IMR-90 (cell line): ENCODE data around the gene CELF6. TPM values are rescaled to one million over a fixed set of nuclear protein-coding genes. Genes with fewer than 3 reads are reported as not detected.

Experiments used
- ATAC-seq: fragments of 200-7000 bp; cut with Tn5 transposase; 2 replicates; pipeline ENCODE4 v1.9.1; 2020; ENCODE audit warnings: low read depth, mild to moderate bottlenecking, moderate library complexity
- BruUV-seq: library from RNA; stranded (reverse); fragments of 400-500 nt; replicated peaks from 2 replicates; lab custom pipeline; 2021; lab: Mats Ljungman, UMichigan
- CTCF ChIA-PET: fragments of 300-600 bp; formaldehyde crosslinking; extraction: SDS; loops from one replicate; lab custom pipeline; 2021; ENCODE audit warnings: antibody characterized with exemption; lab: Yijun Ruan, JAX
- POLR2A ChIA-PET: fragments of 300-600 bp; sonication (Branson Sonifier 250); formaldehyde crosslinking; loops from one replicate; lab custom pipeline; 2022; ENCODE audit warnings: antibody characterized with exemption; ENCODE audit not compliant: unreplicated experiment; lab: Charles Lee
- DNase-seq: peaks from one replicate; pipeline ENCODE4 v3.0.0; 2013
- H2AFZ ChIP-seq: replicated peaks from 2 replicates; pipeline ENCODE3; 2013; ENCODE audit warnings: low read length, mild to moderate bottlenecking; ENCODE audit not compliant: poor library complexity
- H2AK5ac ChIP-seq: 2 replicates; pipeline ENCODE4 v1.6.1; 2013; ENCODE audit warnings: low read depth, low read length, inconsistent platforms
- H2AK9ac ChIP-seq: replicated peaks from 2 replicates; pipeline ENCODE3; 2013; ENCODE audit warnings: mild to moderate bottlenecking, low read depth, low read length, moderate library complexity; ENCODE audit not compliant: poor library complexity
- H2BK120ac ChIP-seq: 2 replicates; pipeline ENCODE4 v1.6.1; 2013; ENCODE audit warnings: low read depth, low read length, inconsistent platforms
- H2BK15ac ChIP-seq: 3 replicates; pipeline ENCODE4 v1.6.1; 2013; ENCODE audit warnings: low read depth, low read length, inconsistent platforms
- H2BK20ac ChIP-seq: 2 replicates; pipeline ENCODE4 v1.6.1; 2013; ENCODE audit warnings: low read depth, mild to moderate bottlenecking, inconsistent platforms, low read length, moderate library complexity
- H2BK5ac ChIP-seq: 2 replicates; pipeline ENCODE4 v1.6.1; 2013; ENCODE audit warnings: mild to moderate bottlenecking, low read depth, low read length, inconsistent platforms; ENCODE audit not compliant: poor library complexity, severe bottlenecking
- H3K14ac ChIP-seq: replicated peaks from 2 replicates; pipeline ENCODE4 v1.6.1; 2013; ENCODE audit warnings: low read depth, low read length, inconsistent platforms
- H3K18ac ChIP-seq: 2 replicates; pipeline ENCODE4 v1.6.1; 2013; ENCODE audit warnings: low read depth, low read length, control low read depth
- H3K23ac ChIP-seq: 2 replicates; pipeline ENCODE4 v1.6.1; 2013; ENCODE audit warnings: low read depth, low read length, inconsistent platforms
- H3K27ac ChIP-seq: 2 replicates; pipeline ENCODE4 v1.5.1; 2013; ENCODE audit warnings: mild to moderate bottlenecking, control low read depth, low read length; ENCODE audit not compliant: insufficient read depth
- H3K27me3 ChIP-seq: 2 replicates; pipeline ENCODE4 v1.6.1; 2013; ENCODE audit warnings: low read length; ENCODE audit not compliant: control insufficient read depth, insufficient read depth
- H3K36me3 ChIP-seq: 2 replicates; pipeline ENCODE4 v1.6.1; 2013; ENCODE audit warnings: low read length, mixed read lengths; ENCODE audit not compliant: control insufficient read depth, insufficient read depth
- H3K4ac ChIP-seq: 2 replicates; pipeline ENCODE4 v1.6.1; 2013; ENCODE audit warnings: low read depth, low read length, inconsistent platforms
- H3K4me1 ChIP-seq: 2 replicates; pipeline ENCODE4 v1.6.1; 2013; ENCODE audit warnings: low read length, mixed read lengths; ENCODE audit not compliant: control insufficient read depth, insufficient read depth
- H3K4me2 ChIP-seq: 2 replicates; pipeline ENCODE4 v1.6.1; 2013; ENCODE audit warnings: low read depth, mild to moderate bottlenecking, control low read depth, low read length, moderate library complexity
- H3K4me3 ChIP-seq: 2 replicates; pipeline ENCODE4 v1.5.1; 2013; ENCODE audit warnings: low read depth, mild to moderate bottlenecking, control low read depth, low read length, moderate library complexity; ENCODE audit not compliant: insufficient read depth
- H3K56ac ChIP-seq: 2 replicates; pipeline ENCODE4 v1.6.1; 2013; ENCODE audit warnings: low read length, inconsistent platforms; ENCODE audit not compliant: insufficient read depth; ENCODE audit errors: extremely low read depth
- H3K79me1 ChIP-seq, 2 experiments: 2 replicates each; pipeline ENCODE4 v1.6.1; 2013; ENCODE audit warnings: low read length in 2 of 2, inconsistent platforms in 1 of 2, low read depth in 1 of 2
- H3K9ac ChIP-seq: 2 replicates; pipeline ENCODE4 v1.6.1; 2013; ENCODE audit warnings: low read depth, low read length, control low read depth
- H3K9me1 ChIP-seq: 2 replicates; pipeline ENCODE4 v1.6.1; 2013; ENCODE audit warnings: low read length, inconsistent platforms; ENCODE audit not compliant: insufficient read depth
- H3K9me3 ChIP-seq: 2 replicates; pipeline ENCODE4 v1.6.1; 2013; ENCODE audit warnings: low read length; ENCODE audit not compliant: control insufficient read depth, insufficient read depth
- H4K20me1 ChIP-seq: 2 replicates; pipeline ENCODE4 v1.6.1; 2013; ENCODE audit warnings: low read length, inconsistent platforms; ENCODE audit not compliant: insufficient read depth
- H4K5ac ChIP-seq: 2 replicates; pipeline ENCODE4 v1.6.1; 2013; ENCODE audit warnings: mild to moderate bottlenecking, low read depth, low read length, control low read depth
- H4K8ac ChIP-seq, 2 experiments: 2 replicates each; pipeline ENCODE4 v1.6.1; 2013; ENCODE audit warnings: low read depth in 2 of 2, low read length in 2 of 2, control low read depth in 1 of 2, inconsistent platforms in 1 of 2
- H4K91ac ChIP-seq: 2 replicates; pipeline ENCODE4 v1.6.1; 2013; ENCODE audit warnings: low read depth, low read length, inconsistent platforms; ENCODE audit not compliant: insufficient read depth
- BHLHE40 ChIP-seq: fragments of 150-350 bp; IDR thresholded peaks from 2 replicates; pipeline ENCODE4 v1.6.1; 2016; ENCODE audit warnings: mild to moderate bottlenecking, low read depth, low read length
- CEBPB ChIP-seq: IDR thresholded peaks from 2 replicates; pipeline ENCODE4 v1.6.1; 2012; ENCODE audit warnings: low read depth, low read length, improper control_type of control experiment
- CHD1 ChIP-seq: IDR thresholded peaks from 2 replicates; pipeline ENCODE4 v1.6.1; 2012; ENCODE audit warnings: low read depth, low read length, improper control_type of control experiment
- CTCF ChIP-seq: conservative IDR thresholded peaks from 2 replicates; pipeline ENCODE4 v1.5.1; 2012; ENCODE audit warnings: mild to moderate bottlenecking, low read depth, low read length, improper control_type of control experiment
- ELK1 ChIP-seq: fragments of 150-350 bp; IDR thresholded peaks from 2 replicates; pipeline ENCODE4 v1.6.1; 2016; ENCODE audit warnings: low read depth, mild to moderate bottlenecking, low read length, moderate library complexity, borderline replicate concordance
- FOS ChIP-seq: fragments of 150-350 bp; IDR thresholded peaks from 2 replicates; pipeline ENCODE4 v1.6.1; 2016; ENCODE audit warnings: low read depth, low read length
- MAFK ChIP-seq: IDR thresholded peaks from 2 replicates; pipeline ENCODE4 v1.6.1; 2012; ENCODE audit warnings: low read depth, low read length, improper control_type of control experiment
- MAZ ChIP-seq: IDR thresholded peaks from 2 replicates; pipeline ENCODE4 v1.6.1; 2012; ENCODE audit warnings: low read depth, mild to moderate bottlenecking, low read length, improper control_type of control experiment, moderate library complexity, borderline replicate concordance
- MXI1 ChIP-seq: IDR thresholded peaks from 2 replicates; pipeline ENCODE4 v1.6.1; 2012; ENCODE audit warnings: low read depth, mild to moderate bottlenecking, low read length, moderate library complexity, borderline replicate concordance
- NFE2L2 ChIP-seq: fragments of 150-350 bp; IDR thresholded peaks from 2 replicates; pipeline ENCODE4 v1.6.1; 2016; ENCODE audit warnings: low read depth, mild to moderate bottlenecking, low read length
- POLR2A ChIP-seq: IDR thresholded peaks from 2 replicates; pipeline ENCODE4 v1.6.1; 2012; ENCODE audit warnings: mild to moderate bottlenecking, low read depth, low read length
- RAD21 ChIP-seq: IDR thresholded peaks from 2 replicates; pipeline ENCODE4 v1.6.1; 2012; ENCODE audit warnings: low read length, improper control_type of control experiment
- RCOR1 ChIP-seq: IDR thresholded peaks from 2 replicates; pipeline ENCODE4 v1.6.1; 2012; ENCODE audit warnings: mild to moderate bottlenecking, low read length, improper control_type of control experiment; ENCODE audit not compliant: insufficient replicate concordance
- RFX5 ChIP-seq: IDR thresholded peaks from 2 replicates; pipeline ENCODE4 v1.8.0; 2012; ENCODE audit warnings: low read depth, mild to moderate bottlenecking, low read length, moderate library complexity
- SMC3 ChIP-seq: fragments of 150-350 bp; IDR thresholded peaks from 2 replicates; pipeline ENCODE4 v1.6.1; 2016; ENCODE audit warnings: low read depth, mild to moderate bottlenecking, antibody characterized with exemption, low read length, moderate library complexity
- USF2 ChIP-seq: fragments of 150-350 bp; IDR thresholded peaks from 2 replicates; pipeline ENCODE4 v1.6.1; 2017; ENCODE audit warnings: mild to moderate bottlenecking, antibody characterized with exemption, low read length, low read depth
- WGBS, 2 experiments: methylation state at CpG; one replicate each; pipeline versions ENCODE4 v1.1.5 to v1.1.7; 2013; ENCODE audit warnings: missing lambda C conversion rate in 2 of 2; ENCODE audit not compliant: insufficient read length in 1 of 2; ENCODE audit errors: extremely low coverage in 2 of 2; 5-methylcytosine and 5-hydroxymethylcytosine counted together
- dilution Hi-C: fragments of 300-500 bp; cut with HindIII; formaldehyde crosslinking; loops from one replicate; pipeline ENCODE4 v1.14.3; 2018; ENCODE audit warnings: low sequenced_read_pairs; ENCODE audit not compliant: unreplicated experiment
- in situ Hi-C: fragments of 300-500 bp; cut with MboI; formaldehyde crosslinking; loops from 3 replicates; pipeline ENCODE4 v1.14.3; 2019; ENCODE audit warnings: low sequenced_read_pairs, inconsistent platforms, mixed read lengths
- intact Hi-C: fragments of 100-400 bp; cut with micrococcal nuclease; formaldehyde crosslinking; loops from 2 replicates; pipeline ENCODE4 v1.10.0; 2022
- polyA plus RNA-seq, 3 experiments: library from polyadenylated mRNA; depleted of rRNA; stranded (reverse); fragments of >200 nt; gene quantifications; 2 replicates each; pipeline ENCODE4 v1.2.3, GENCODE V29; 2012; ENCODE audit warnings: low replicate concordance in 1 of 3
- total RNA-seq: library from RNA; depleted of rRNA; stranded (reverse); fragments of >200 nt; gene quantifications from 2 replicates; pipeline ENCODE4 v1.2.3, GENCODE V29; 2012

CELF6 gene
- total and polyA plus RNA-seq, 2 of the 4 experiments (the other 2 are of a cell fraction), result 0.07 TPM; not detected in 1

GRCh38 chr15:72345806-72346205 lies 25.8 kb upstream of the CELF6 start:
- H3K14ac ChIP-seq, result no peak overlapping the region
- H2AK5ac ChIP-seq, result no peak overlapping the region
- no peak overlapping the region for H2BK5ac ChIP-seq
- peaks cover 4% of the 10 kb centered on the region; the same call in 1 of the 2 replicates for H4K20me1 ChIP-seq
- intact Hi-C loops, result no loop called here
- H3K9ac ChIP-seq, result no peak overlapping the region
- peaks cover 57% of the 10 kb centered on the region for H3K36me3 ChIP-seq
- no peaks in the 10 kb centered on the region for H3K4me1 ChIP-seq
- no peak overlapping the region for H4K8ac ChIP-seq
- no peaks in the 10 kb centered on the region for H3K79me1 ChIP-seq
- no peak overlapping the region for H3K18ac ChIP-seq
- H3K9me3 ChIP-seq, result no peaks in the 10 kb centered on the region
- H3K23ac ChIP-seq, result no peak overlapping the region
- no peak overlapping the region for H2AFZ ChIP-seq
- no peak for DNase-seq
- no peak overlapping the region for H4K91ac ChIP-seq
- no peak overlapping the region for H2BK20ac ChIP-seq
- no peaks in the 10 kb centered on the region for H3K27me3 ChIP-seq
- H3K27ac ChIP-seq, result no peak overlapping the region
- no CpG with 5 or more reads among the region's 3 CpGs for WGBS, 2 experiments
- no peak overlapping the region for H3K4me2 ChIP-seq
- no peak for ATAC-seq
- H4K5ac ChIP-seq, result no peak overlapping the region
- no TSS peak for BruUV-seq
- H2AK9ac ChIP-seq, result no peak overlapping the region
- no peak overlapping the region for H3K4me3 ChIP-seq
- no peak for TF ChIP-seq ELK1
- TF ChIP-seq NFE2L2, result no peak
- no peak for TF ChIP-seq CEBPB
- no peak for TF ChIP-seq CHD1
- TF ChIP-seq RAD21, result no peak
- TF ChIP-seq MAFK, result no peak
- no peak for TF ChIP-seq BHLHE40
- no peak for TF ChIP-seq FOS
- no peak for TF ChIP-seq MXI1
- no peak for TF ChIP-seq POLR2A
- TF ChIP-seq SMC3, result no peak
- no peak for TF ChIP-seq RFX5
- TF ChIP-seq CTCF, result no peak
- no peak for TF ChIP-seq USF2
- no peak for TF ChIP-seq RCOR1
- no peak for TF ChIP-seq MAZ
- CTCF ChIA-PET, result no interaction called here
- H2BK15ac ChIP-seq, result no peak overlapping the region
- no peak overlapping the region for H3K56ac ChIP-seq
- no peak overlapping the region for H3K4ac ChIP-seq
- in situ Hi-C loops, result no loop called here
- H3K9me1 ChIP-seq, result no peaks in the 10 kb centered on the region; the same call in none of the 2 replicates
- H2BK120ac ChIP-seq, result no peak overlapping the region
- POLR2A ChIA-PET, result no interaction called here
- dilution Hi-C loops, result no loop called here
